Stimulated activated CD8-positive, alpha-beta memory T cell treated with anti-CD3 and anti-CD28 coated beads, Interleukin-12 subunit alpha, Interleukin-12 subunit beta, amount 100 ng/mL, for 1 hour (primary cell): Measurements from ENCODE around the gene CST2.
"Not testable (repeated sequence)": the region's sequence is repeated elsewhere in the genome, so short reads cannot be mapped to it uniquely, and the experiment has no call there.

ENCODE experiments used
- DNase-seq: peaks from one replicate; pipeline ENCODE4 v3.0.0-alpha.2; 2020; ENCODE audit warnings: low read depth

Gene CST2

GRCh38 chr20:23810349-23810748 is 16.2 kb downstream of the CST2 start:
- not testable (repeated sequence) for DNase-seq

- DNase-seq: no peak
Observed at GRCh38 chr20:23800865-23801264, 25.7 kb downstream of the CST2 start.

GRCh38 chr20:23799216-23799847 is 27.2 kb downstream of the CST2 start:
- not testable (repeated sequence) for DNase-seq

GRCh38 chr20:23795526-23795925 is 31.0 kb downstream of the CST2 start:
- DNase-seq: no peak

DNA sequence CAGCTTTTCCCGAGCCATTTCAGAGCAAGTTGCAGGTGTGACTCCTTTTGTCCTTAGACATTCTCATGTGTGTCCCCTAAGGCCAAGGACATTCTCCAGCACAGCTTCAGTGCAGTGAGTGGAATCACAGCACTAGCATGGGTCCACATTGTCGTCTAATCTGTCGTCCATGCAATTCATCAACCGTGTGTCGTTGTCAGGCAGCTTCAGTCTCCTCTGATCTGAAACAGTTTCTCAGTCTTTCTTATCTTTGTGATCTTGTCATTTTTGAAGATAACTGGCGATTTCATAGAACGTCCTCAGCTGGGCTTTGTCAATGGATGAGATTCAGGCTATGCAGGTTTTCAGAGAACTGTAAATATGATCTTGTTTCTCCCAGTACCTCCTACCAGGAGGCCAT is 31.7 kb downstream of the CST2 start:
- no peak for DNase-seq

- no peak for DNase-seq
Observed at GRCh38 chr20:23794065-23794464, 32.5 kb downstream of the CST2 start.

- DNase-seq: no peak
Observed at GRCh38 chr20:23783447-23783846, 43.1 kb downstream of the CST2 start.

DNA sequence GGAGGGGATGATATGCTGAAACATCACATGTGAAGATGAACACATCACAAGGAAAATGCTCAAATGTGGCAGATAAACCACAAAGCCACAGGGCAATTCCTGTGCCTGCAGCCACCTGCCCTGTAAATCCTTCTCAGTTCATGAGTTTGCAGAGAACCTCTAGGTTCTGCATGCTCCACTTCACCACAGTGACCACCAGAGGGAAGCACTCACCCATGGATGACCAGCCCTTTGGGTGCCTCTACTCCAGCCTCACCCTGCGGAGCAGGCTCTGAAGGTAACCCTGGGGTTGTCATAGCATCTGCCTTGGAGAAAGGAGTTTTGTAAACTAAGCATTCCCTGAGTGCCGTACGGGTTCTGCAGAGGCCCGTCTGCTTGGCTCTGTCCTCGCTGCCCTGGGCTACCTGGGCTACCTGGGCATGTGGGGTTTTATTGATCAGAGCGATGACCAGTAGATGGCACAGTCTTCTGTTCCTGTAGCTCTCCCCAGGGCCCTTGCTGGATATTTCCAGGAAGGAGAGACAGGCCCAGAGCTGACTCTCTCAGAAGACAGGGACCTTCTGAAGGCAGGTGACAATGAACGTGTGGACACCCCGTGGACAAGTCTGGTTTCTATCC is 44.1 kb downstream of the CST2 start:
- no peak for DNase-seq

GRCh38 chr20:23778676-23779075 is 47.9 kb downstream of the CST2 start:
- DNase-seq: not testable (repeated sequence)

GRCh38 chr20:23777380-23777779 is 49.1 kb downstream of the CST2 start:
- DNase-seq: not testable (repeated sequence)

- DNase-seq: no peak
Observed at GRCh38 chr20:23776067-23776771, 50.3 kb downstream of the CST2 start.

- no peak for DNase-seq
Observed at GRCh38 chr20:23774081-23774480, 52.4 kb downstream of the CST2 start.
